ENCODE data around the gene FDXACB1. TPM values are rescaled to one million over a fixed set of nuclear protein-coding genes. Genes with fewer than 3 reads are reported as not detected.

Gene FDXACB1
- total RNA-seq, 1 experiment from 2014 or later: 2.8 TPM

GRCh38 chr11:111849631-111850030 is 29.3 kb downstream of the FDXACB1 start:
- Mint-ChIP-seq H3K4me1 (peaks cover 9 to 11% of the 10 kb centered on the region in 2 experiments), H3K27ac (no peak overlapping the region), H3K9me3 (no peaks in the 10 kb centered on the region), H3K4me3 (no peak overlapping the region), H3K27me3 (ENCODE audit: low read depth) (no peaks in the 10 kb centered on the region), H3K36me3 (ENCODE audit: insufficient read depth in 1 of 3, low read depth in 3 of 3) (peaks cover 2 to 19% (median 8%) of the 10 kb centered on the region in 3 experiments; a peak in 5 of 7 replicates)
- Histone ChIP-seq H2AK5ac (ENCODE audit: insufficient read length, low read length) (no peak overlapping the region), H2BK15ac (ENCODE audit: low read depth, low read length) (no peak overlapping the region), H3K18ac (ENCODE audit: insufficient read length, low read depth, low read length) (no peak overlapping the region), H3K56ac (ENCODE audit: insufficient read length, low read depth, low read length) (no peak overlapping the region), H2BK20ac (ENCODE audit: low read depth, low read length, poor library complexity, severe bottlenecking) (no peak overlapping the region), H4K20me1 (ENCODE audit: control insufficient read depth, insufficient read depth, insufficient read length) (no peaks in the 10 kb centered on the region), H3K4me2 (ENCODE audit: insufficient read depth, insufficient read length, low read length) (no peak overlapping the region), H3K23ac (ENCODE audit: insufficient read length, low read depth, low read length) (no peak overlapping the region), H2BK5ac (ENCODE audit: insufficient read length, low read length) (no peak overlapping the region), H3K23me2 (ENCODE audit: insufficient read length, low read depth, low read length, poor library complexity, severe bottlenecking) (no peaks in the 10 kb centered on the region), H3K79me2 (ENCODE audit: insufficient read depth, low read length) (no peaks in the 10 kb centered on the region), H4K8ac (replicated peaks; ENCODE audit: insufficient read length, low read depth, low read length) (no peak overlapping the region), H4K5ac (ENCODE audit: insufficient read length, low read depth, low read length) (no peak overlapping the region), H2BK12ac (ENCODE audit: insufficient read length, low read depth, low read length) (no peak overlapping the region), H3K27me3 (ENCODE audit: insufficient read depth, low read length) (no peaks in the 10 kb centered on the region), H3K4me1 (ENCODE audit: insufficient read depth, low read length) (no peaks in the 10 kb centered on the region), H2BK120ac (ENCODE audit: low read depth, low read length, poor library complexity, severe bottlenecking) (no peak overlapping the region), H2AFZ (ENCODE audit: low read length) (no peak overlapping the region), H3T11ph (ENCODE audit: low read length) (no peak overlapping the region), H3K79me1 (ENCODE audit: insufficient read depth, low read depth, low read length, poor library complexity, severe bottlenecking) (no peaks in the 10 kb centered on the region), H4K91ac (ENCODE audit: insufficient read length, low read depth, low read length) (no peak overlapping the region), H3K4ac (ENCODE audit: low read depth, low read length) (no peak overlapping the region), H3K9me3 (ENCODE audit: control insufficient read depth, low read depth, low read length) (no peaks in the 10 kb centered on the region), H3K14ac (ENCODE audit: insufficient read depth, low read length) (no peak overlapping the region), H3K9ac (ENCODE audit: extremely low read depth, insufficient read length, low read length) (no peak overlapping the region), H3K27ac (ENCODE audit: insufficient read length, low read depth, low read length) (no peak overlapping the region)
- no peak for DNase-seq
- TF ChIP-seq CTCF (conservative IDR thresholded peaks at IDR 0.05): no peak
- WGBS (ENCODE audit: extremely low coverage, insufficient read length, low lambda C conversion rate): no CpG with 5 or more reads among the region's 3 CpGs
